ENCODE data around the gene GABRG3. TPM values are rescaled to one million over a fixed set of nuclear protein-coding genes. Genes with fewer than 3 reads are reported as not detected.

Gene GABRG3
- total RNA-seq, 2 experiments from 2014 or later: not detected

- no peak for ATAC-seq (ENCODE audit: poor library complexity)
- Histone ChIP-seq H3K27ac (ENCODE audit: low read depth in 1 of 2, low read length in 2 of 2) (no peak overlapping the region), H3K9me3 (ENCODE audit: control insufficient read depth in 1 of 2, insufficient read depth in 1 of 2, low read length in 2 of 2) (peaks cover 21 to 43% of the 10 kb centered on the region in 2 experiments), H3K4me3 (ENCODE audit: low read length) (no peak overlapping the region), H3K36me3 (ENCODE audit: insufficient read depth, low read length) (no peaks in the 10 kb centered on the region), H3K4me1 (ENCODE audit: insufficient read depth, low read length) (no peaks in the 10 kb centered on the region), H3K27me3 (ENCODE audit: control insufficient read depth in 1 of 2, insufficient read depth in 2 of 2, low read length in 2 of 2) (no peaks in the 10 kb centered on the region)
- Mint-ChIP-seq H3K4me1 (ENCODE audit: low read depth) (no peaks in the 10 kb centered on the region), H3K36me3 (ENCODE audit: low read depth) (no peaks in the 10 kb centered on the region), H3K9me3 (peaks cover 17% of the 10 kb centered on the region), H3K27me3 (no peaks in the 10 kb centered on the region), H3K4me3 (no peak overlapping the region), H3K27ac (no peak overlapping the region)
- intact Hi-C loops (cut with DNase I, micrococcal nuclease): no loop called here
- TF ChIP-seq CTCF (IDR thresholded peaks at IDR 0.05): no peak
- CTCF ChIA-PET: no interaction called here
- POLR2A ChIA-PET: no interaction called here
- DNase-seq: no peak
These were observed 96.2 kb downstream of the GABRG3 start for GRCh38 chr15:27067175-27067574.

GRCh38 chr15:27070841-27071240 lies 99.9 kb downstream of the GABRG3 start:
- H3K4me1 ChIP-seq (ENCODE audit: insufficient read depth, low read length): no peaks in the 10 kb centered on the region
- no peaks in the 10 kb centered on the region for H3K36me3 Mint-ChIP-seq (ENCODE audit: low read depth)
- H3K9me3 ChIP-seq (ENCODE audit: control insufficient read depth in 1 of 2, insufficient read depth in 1 of 2, low read length in 2 of 2): peaks cover 16 to 39% of the 10 kb centered on the region in 2 experiments
- no peaks in the 10 kb centered on the region for H3K36me3 ChIP-seq (ENCODE audit: insufficient read depth, low read length)
- H3K27ac ChIP-seq (ENCODE audit: low read depth in 1 of 2, low read length in 2 of 2): no peak overlapping the region
- DNase-seq (no peak), ATAC-seq (ENCODE audit: poor library complexity) (no peak)
- ChIA-PET CTCF (no interaction called here), POLR2A (no interaction called here)
- intact Hi-C loops (cut with DNase I, micrococcal nuclease): no loop called here
- H3K27me3 Mint-ChIP-seq: no peaks in the 10 kb centered on the region
- no peak overlapping the region for H3K4me3 ChIP-seq (ENCODE audit: low read length)
- no peak overlapping the region for H3K27ac Mint-ChIP-seq
- H3K27me3 ChIP-seq (ENCODE audit: control insufficient read depth in 1 of 2, insufficient read depth in 2 of 2, low read length in 2 of 2): no peaks in the 10 kb centered on the region
- H3K4me1 Mint-ChIP-seq (ENCODE audit: low read depth): no peaks in the 10 kb centered on the region
- H3K4me3 Mint-ChIP-seq: no peak overlapping the region
- peaks cover 16% of the 10 kb centered on the region for H3K9me3 Mint-ChIP-seq
- no peak for TF ChIP-seq CTCF (IDR thresholded peaks at IDR 0.05)

GRCh38 chr15:27074179-27074578 lies 103.2 kb downstream of the GABRG3 start:
- ChIA-PET POLR2A (no interaction called here), CTCF (no interaction called here)
- DNase-seq (no peak), ATAC-seq (ENCODE audit: poor library complexity) (no peak)
- Mint-ChIP-seq H3K27me3 (no peaks in the 10 kb centered on the region), H3K27ac (no peak overlapping the region), H3K9me3 (peaks cover 7% of the 10 kb centered on the region), H3K4me1 (ENCODE audit: low read depth) (no peaks in the 10 kb centered on the region), H3K36me3 (ENCODE audit: low read depth) (no peaks in the 10 kb centered on the region), H3K4me3 (no peak overlapping the region)
- no peak for TF ChIP-seq CTCF (IDR thresholded peaks at IDR 0.05)
- intact Hi-C loops (cut with DNase I, micrococcal nuclease): no loop called here
- peaks cover 0 to 21% of the 10 kb centered on the region in 2 experiments for H3K9me3 ChIP-seq (ENCODE audit: control insufficient read depth in 1 of 2, insufficient read depth in 1 of 2, low read length in 2 of 2)
- H3K27me3 ChIP-seq (ENCODE audit: control insufficient read depth in 1 of 2, insufficient read depth in 2 of 2, low read length in 2 of 2): no peaks in the 10 kb centered on the region
- no peak overlapping the region for H3K27ac ChIP-seq (ENCODE audit: low read depth in 1 of 2, low read length in 2 of 2)
- H3K4me1 ChIP-seq (ENCODE audit: insufficient read depth, low read length): no peaks in the 10 kb centered on the region
- no peaks in the 10 kb centered on the region for H3K36me3 ChIP-seq (ENCODE audit: insufficient read depth, low read length)
- H3K4me3 ChIP-seq (ENCODE audit: low read length): no peak overlapping the region

Data from CD4-positive, alpha-beta T cell (primary cell).